ENCODE data around the gene PRKACA. TPM values are rescaled to one million over a fixed set of nuclear protein-coding genes. Genes with fewer than 3 reads are reported as not detected.

PRKACA gene
- total RNA-seq, 1 donor from 2014 or later: 89.3 TPM

DNA sequence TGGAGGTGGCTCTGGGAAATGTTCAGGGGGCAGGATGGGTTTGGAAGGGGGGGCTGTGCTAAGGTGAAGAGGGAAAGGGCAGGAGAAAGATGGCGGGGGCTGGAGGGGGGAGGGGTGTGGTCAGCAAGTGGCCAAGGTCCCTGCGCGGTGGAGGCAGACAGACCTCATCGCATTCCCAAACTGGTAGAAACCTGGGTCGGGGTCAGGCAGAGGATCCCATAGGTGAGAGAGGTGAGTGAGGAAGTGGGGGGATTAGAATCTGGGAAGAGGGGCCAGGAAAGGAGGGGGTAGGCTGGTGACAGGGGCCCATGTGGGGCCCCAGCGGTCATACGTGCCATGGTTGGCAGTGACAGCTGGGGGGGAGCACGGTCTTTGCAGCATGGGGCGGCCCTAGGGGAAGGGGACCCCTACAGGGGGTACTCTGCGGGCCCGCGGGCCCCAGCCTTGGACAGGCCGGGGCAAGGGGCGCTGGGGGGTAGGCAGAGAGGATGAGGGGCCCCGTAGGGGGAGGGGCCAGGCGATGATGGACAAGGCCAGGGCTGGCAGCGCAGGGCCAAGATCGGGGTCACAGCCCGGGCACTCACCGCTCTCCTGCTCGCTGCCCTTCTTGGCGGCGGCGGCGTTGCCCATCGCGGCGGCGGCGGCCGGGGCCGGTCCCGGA is 514 bp downstream of the PRKACA start:
- DNase-seq (ENCODE audit: low spot score): no peak

DNA sequence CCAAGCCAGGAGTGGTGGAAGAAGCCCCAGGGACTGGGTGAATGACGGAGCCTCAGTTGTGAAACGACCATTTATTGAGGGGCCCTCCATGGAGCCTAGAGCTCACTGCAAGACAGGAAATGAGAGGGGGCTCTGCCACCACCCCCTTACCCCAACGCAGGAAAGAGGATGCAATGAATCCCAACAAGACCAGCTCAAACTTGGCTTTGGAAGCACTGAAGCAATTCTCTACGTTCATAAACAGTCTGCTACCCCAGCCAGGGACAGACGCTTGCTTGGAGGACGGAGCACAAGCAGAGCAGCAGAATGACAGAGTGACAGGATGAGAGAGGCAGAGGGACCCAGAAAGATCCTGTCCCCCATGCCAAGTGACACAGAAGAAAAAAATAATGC is 1.0 kb downstream of the PRKACA start:
- DNase-seq (ENCODE audit: low spot score): no peak

DNA sequence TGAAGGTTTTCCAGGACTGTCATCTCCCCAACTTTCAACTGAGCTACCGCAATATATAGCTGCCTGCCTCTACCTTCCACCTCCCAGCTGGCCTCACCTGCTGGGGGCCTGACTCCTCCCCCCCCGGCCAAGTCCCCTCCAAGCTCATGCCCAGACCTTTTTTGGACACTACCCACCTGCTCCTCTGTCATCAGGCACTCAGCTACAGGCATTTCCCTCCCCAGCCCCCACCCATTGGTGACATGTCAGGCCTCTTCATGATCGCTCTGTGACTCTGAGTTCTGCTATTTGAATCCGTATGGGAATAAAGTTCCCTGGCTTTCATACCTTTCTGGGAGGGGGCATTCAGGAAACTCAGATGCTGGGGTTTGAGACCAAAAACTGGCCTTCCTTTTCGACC is 1.8 kb downstream of the PRKACA start:
- no peak for DNase-seq (ENCODE audit: low spot score)

DNA sequence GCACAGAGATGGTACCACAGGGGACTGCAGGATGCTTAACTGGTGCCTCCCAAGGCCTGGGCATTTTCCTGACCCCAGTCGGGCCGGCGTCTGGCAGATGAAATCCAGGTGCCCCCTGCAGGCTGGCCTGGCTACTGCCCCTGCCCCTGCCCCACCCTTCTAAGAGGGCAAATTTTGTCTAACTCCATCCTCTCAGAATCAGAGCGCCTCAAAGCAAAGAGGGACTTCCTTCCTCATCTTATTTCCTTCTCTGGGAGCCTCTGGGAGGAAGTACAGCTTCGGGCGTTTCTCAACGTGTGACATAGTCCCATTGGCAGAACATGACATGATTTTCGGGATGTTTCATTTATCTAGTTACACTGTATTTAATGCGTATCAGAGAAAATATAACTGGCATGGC is 2.7 kb downstream of the PRKACA start:
- DNase-seq (ENCODE audit: low spot score): no peak

DNA sequence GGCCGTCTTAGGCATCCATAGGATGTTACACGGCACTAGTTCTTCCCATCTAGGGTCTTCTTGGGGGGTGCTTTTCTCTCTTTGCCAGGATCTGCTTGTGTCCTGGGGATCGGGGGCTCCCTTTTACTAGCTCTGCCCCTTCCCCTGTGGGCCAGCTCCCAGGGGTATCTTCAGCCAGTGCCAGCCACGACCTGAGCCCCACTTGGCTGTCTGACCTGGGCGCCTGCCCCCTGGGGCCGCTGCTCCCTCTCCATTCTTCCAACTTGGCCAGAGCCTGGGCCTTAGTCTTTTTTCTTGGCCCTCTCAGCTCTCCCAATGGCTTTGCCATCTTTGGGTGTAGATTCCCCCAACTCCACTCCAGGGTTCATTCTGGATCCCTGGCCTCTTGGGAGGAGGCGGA is 3.1 kb downstream of the PRKACA start:
- DNase-seq (ENCODE audit: low spot score): no peak

DNA sequence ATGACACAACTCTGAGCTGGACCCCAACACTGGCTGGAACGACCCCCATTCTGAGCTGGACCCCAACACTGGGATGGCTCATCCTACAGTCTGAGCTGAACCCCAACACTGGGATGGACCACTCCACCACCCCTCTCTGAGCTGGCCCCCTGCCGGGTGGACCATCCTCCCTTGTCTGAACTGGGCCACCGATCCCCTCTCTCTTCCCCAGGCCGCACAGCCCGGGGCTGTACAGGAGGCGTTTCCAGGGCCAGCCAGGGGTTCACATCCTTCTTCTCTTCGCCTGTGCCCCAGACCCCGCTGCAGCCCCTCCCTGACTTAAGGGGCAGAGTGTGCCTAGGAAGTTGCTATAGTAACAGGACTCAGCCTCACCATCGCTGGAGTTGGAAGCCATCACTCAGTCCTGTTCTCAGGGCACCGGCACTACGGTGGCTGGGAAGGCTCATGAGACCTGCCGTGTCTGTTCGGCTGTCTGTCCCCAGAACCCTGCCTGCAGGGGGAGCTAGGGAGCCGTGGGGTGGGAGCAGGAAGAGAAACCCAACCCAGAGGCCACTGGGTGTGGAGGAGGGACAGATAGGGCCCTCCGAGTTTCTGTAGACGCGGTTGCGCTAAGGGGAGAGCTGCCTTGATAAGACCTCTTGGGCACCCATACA is 3.7 kb downstream of the PRKACA start:
- no peak for DNase-seq (ENCODE audit: low spot score)

DNA sequence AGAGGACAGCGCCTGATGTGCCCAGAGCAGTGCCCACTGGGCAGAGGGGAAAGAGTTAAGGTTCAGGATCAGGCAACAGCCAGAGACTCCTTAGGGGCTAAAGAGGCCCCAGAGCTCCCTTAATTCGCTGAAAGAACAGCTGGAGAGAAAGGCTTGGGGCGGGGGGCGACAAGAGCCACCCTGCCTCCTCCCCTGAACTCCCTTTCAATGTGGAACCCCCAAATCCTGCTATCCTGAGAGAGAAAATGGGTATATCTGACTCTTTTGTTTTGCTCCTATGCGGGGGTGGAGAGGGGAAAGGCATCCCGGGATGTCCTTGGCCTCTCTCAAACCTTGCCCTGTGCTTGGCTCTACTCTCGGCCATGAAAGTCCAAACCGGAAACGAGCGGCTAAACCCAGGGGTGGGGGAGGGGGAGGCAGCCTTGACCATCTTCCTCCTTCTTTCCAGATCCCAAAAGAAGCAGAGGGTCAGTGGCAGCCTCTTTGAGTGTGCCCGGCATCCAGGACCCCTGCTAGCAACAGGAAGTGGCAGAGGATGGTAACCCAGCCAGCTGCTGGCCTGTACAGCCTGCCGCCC is 4.7 kb downstream of the PRKACA start:
- DNase-seq (ENCODE audit: low spot score): no peak

DNA sequence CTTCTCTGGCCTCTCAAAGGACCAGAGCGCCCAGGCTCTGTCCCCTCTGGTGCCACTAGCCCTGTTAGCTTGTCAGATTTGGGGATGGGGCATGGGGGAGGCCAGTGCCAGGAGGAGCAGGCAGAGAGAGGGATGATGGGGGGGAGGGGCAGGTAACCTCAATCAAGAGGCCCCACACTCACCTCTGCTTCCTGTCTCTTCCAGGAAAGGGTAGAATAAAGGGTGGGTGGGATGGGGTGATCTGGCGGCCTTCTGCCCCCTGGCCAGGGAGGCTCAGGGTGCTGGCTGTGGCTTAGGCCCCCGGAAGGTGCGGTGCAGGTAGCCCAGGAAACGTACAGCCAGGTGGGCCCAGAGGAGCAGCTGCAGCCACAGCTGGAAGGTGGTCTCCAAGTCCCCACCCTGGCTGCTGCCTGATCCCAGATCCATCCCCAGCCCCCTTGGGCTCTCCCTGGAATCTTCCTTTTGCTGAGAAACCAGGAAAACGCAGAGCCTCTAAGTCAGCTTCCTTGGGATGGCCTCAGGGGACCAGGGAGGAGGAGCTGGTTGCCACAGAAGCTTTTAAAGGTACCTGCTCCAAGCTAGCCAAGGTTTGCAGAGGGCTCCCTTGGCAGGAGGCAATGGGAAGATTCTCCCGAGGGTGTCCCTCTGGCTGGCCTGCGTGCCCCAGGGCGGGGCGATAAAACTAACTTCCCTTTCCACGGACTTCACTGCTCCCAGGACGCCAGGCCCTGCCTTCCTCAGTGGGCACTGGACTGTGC is 5.3 kb downstream of the PRKACA start:
- no peak for DNase-seq (ENCODE audit: low spot score)

DNA sequence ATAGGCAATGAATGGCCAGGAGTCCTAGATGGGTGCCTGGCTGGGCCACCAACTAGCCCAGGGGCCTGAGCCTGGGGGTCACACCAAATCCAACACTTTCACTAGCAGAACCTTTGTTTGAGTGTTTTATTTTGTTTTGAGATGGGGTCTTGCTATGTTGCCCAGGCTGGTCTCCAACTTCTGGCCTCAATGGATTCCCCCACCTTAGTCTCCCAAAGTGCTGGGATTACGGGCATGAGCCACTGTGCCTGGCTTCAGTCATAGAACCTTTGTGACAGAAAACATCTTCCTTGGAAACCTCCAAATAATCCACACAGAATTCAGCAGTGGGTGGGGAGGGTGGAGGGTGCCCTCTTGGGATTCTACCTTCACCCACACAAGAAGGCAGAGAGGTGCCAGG is 6.1 kb downstream of the PRKACA start:
- DNase-seq (ENCODE audit: low spot score): no peak

DNA sequence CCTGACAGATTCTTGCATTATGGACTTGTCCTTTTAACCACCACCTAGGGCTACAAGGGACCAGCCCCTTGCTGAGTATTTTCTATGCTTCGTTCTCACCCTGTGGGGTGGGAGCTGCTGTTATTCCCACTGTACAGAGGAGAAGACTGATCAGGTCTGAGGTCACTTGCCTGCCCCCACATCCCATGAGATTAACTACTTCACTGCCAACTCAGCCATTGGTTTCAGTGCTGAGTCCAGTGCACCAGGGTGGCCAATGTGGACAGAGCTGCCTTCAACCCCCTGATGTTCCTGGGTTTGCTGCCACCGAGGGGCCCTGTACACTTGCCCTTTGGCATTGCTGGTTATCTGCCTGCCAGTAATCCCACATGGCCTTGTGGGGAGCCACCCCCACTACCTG is 6.9 kb downstream of the PRKACA start:
- no peak for DNase-seq (ENCODE audit: low spot score)

DNA sequence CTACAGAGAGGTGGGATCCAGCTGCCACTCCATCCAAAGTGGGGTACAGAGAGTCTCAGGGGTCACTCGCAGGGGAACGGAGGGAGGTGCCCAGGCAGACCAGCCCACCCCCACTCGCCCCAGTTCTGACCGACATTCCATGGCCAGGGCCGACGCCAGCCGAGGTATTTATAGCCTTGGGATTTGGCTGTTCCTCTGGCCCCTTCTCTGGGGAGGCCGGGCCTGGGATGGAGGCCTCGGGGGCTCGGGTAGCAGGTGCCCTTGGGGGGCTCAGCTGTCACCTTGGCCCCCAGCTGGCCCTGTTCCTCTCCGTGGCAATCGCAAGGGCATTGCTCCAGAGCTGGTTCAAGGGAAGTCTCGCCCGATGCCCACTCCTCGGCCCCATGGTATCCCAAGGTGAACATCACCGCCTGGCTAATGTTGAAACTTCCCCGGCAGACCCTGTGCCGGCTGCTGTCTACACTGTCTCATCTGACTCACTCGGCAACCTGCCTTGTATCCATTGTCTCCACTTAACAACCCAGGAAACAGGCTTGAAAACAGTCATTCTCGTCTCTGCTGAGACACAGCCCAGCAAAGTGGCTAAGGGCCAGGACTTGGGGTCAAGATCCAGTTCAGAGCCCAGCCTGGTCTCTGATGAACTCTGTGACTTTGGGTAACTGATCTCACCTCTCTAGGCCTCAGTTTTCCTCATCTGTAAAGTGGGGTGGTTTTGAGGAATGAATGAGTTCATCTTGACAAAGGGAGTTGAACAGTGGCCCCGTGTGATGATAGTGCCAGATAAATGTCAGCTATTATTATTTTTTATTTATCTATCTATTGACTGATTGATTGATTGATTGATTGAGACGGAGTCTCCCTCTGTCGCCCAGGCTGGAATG is 9.7 kb downstream of the PRKACA start:
- DNase-seq (ENCODE audit: low spot score): no peak

DNA sequence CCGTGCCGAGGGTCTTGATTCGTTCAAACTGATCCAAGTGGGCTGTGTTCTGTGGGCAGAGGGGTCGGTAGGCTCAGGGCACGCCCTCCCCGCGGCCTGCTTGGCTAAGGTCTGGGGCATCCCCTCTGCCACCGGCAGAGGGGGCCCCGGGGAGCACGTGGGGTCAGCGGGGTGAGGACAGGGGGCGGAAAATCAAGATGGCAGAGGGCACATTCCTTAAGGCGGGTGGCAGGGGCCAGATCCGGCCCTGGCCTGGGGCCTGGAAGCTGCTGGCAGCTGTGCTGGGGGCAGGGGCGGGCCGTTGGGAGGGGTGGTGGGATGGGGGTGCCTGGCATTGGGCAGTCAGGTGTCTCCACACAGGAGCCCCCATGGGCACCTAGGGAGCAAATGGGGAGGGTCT is 10.7 kb downstream of the PRKACA start:
- DNase-seq (ENCODE audit: low spot score): no peak

DNA sequence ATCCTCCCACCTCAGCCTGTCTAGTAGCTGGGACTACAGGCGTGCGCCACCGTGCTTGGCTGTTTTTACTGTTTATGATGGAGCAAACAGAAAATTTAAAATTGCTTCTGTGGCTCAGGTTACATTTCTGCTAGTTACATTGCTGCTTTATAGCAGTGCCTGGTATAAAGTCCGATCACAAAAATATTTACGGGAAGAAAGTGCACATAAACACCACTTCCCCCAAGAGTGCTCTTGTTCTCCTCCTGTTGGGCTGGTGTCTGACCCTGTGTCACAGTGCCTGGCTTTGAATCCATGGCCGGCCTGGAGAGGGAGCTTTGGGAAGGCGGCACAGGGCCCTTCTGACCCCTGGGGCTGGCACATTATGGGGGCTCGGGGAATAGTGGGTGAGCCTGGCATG is 11.9 kb downstream of the PRKACA start:
- DNase-seq (ENCODE audit: low spot score): no peak

DNA sequence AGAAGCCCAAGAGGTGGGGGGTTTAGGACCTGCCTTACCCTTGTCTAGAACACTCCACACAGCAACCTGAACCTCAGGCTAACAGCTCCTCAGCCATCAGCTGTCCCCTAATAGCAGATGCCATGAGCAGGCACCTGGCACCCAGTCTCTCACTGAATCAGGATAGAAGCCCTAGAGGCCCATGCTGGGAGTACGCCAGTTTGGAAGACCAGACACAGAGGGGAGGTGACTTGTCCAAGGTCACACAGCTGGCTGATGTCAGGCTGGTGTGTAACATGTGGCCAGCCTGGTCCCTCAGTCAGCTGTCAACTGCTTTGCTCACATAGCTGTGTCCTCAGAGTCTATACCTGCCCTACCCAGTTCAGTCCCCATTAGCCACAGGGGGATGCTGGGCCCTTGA is 14.3 kb downstream of the PRKACA start:
- DNase-seq (ENCODE audit: low spot score): no peak

DNA sequence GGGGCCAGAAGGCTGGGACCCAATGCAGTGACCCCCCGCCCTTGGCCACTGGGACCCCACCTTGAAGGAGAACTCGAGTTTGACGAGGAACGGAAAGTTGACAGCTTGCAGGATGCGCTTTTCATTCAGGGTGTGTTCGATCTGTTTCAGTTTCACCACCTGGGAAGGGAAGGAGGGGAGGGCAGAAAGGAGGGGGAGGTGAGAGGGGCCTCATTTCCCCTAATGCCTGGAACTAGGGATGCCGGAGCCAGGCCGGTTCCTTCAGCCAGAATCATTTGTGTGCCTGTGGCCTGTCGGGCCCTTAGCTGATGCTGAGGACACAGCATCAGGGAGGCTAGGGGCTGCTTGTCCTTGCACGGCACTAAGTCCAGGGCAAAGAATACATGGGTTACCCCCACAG is 14.8 kb downstream of the PRKACA start:
- DNase-seq (ENCODE audit: low spot score): no peak

DNA sequence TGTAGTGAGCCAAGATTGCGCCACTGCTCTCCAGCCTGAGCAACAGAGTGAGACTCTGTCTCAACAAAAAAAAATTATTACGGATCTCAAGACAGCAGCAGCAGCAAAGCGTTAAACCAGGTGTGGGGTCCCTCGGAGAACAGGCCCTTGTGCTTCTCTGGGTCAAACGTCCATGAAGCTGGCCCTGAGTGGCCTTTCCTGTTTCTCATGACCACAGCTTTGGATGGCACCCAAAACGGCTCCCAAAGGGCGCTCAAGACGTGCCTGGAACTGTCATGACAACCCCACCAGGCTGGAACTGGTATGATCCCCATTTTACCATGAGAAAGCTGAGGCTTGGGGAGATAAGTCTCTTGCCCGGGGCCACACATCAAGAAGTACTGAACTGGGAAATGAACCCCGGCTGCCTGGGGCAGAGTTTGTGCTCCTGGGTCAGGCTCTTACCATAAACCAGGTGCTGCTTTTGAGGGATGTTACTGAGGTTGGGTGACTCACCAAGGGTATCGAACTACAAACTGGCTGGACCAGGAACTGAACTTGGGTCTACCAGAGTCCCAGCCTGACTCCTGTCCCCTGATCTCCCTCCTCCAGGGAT is 15.4 kb downstream of the PRKACA start:
- DNase-seq (ENCODE audit: low spot score): no peak

DNA sequence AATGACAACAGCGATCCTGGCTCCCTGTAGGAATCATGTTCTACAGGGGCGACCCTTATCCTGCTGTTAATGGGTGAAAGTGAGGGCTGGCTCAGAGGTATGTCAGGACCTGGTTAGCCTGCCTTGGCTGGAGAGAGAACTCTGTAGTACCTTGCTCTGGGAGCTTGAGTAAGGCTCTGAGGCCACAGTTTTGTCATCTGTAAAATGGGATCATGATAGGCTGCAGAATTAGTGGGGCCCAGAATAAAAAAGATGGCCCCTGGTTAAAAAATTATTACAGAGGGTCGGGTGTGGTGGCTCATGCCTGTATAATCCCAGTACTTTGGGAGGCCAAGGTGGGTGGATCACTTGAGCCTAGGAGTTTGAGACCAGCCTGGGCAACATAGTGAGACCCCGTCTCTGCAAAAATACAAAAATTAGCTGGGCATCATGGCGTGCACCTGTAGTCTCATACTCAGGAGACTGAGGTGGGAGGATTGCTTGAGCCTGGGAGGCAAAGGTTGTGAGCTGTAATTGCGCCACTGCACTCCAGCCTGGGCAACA is 16.5 kb downstream of the PRKACA start:
- DNase-seq (ENCODE audit: low spot score): no peak

DNA sequence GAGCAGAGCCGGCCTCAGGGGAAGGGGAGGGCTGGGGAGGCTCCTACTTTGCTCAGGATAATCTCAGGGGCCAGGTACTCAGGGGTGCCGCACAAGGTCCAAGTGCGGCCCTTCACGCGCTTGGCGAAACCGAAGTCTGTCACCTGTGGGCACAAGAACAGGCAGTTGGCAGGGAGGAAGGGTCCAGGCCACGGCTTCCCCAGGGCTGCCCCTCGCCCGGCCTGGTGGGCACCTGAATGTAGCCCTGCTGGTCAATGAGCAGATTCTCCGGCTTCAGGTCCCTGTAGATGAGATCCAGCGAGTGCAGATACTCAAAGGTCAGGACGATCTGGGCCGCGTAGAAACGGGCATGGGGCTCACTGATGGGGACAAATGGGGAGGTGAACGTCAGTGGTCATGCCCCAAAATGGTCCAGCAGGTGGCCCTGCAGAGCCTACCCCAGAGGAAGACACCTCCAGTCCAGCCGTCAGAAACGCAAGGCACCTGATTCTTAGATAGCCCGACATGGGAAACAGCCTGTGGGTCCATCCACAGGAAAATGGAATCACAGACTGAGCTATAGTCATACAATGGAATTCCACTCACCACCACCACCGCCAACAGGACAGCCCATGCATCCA is 19.9 kb downstream of the PRKACA start:
- no peak for DNase-seq (ENCODE audit: low spot score)

DNA sequence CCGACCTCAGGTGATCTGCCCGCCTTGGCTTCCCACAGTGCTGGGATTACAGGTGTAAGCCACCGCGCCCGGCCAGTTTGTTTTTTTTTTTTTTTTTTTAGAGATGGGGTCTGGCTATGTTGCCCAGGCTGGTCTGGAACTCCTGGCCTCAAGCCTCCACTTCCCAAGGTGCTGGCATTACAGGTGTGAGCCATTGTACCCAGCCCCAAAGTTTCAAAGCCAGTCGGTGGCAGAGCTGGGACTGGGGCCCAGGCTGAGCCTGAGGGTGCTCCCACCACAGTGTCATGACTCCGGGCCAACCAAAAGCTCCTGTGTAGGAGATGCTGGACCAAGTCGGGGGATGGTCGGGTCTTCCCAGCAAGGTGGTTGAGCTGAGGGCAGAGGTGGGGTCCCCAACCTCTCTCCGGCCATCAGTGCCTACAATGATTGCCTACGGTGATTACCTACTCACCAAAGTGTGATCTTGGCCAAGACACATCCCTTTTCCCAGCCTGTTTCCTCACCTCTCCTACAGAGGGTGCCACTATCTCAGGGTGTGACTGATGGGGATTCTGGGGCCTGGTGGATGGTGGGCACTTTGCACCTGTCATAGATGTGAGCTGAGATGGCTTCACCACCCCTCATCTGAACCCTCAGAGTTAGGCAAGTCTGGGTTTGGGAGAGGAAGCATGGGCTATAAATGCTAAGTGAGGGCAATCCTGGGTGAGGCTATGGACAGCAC is 21.1 kb downstream of the PRKACA start:
- DNase-seq (ENCODE audit: low spot score): no peak

DNA sequence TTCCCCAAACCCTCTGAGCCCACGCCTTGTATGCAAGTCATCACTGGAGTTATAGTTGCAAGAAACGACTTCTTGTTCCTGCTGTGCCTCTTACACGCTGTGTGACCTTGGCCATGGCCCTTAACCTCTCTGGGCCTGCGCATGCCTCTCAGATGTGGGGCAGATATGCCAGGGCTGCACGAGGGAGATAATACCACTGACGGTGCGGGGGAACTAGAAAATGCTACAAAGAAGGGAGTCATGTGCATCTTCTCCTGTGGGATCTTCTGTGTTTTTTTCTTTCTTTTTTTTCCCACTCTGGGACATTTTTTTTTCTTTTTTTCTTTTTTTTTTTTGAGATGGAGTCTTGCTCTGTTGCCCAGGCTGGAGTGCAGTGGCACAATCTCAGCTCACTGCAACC is 22.7 kb downstream of the PRKACA start:
- no peak for DNase-seq (ENCODE audit: low spot score)
